ENCODE measurements around the gene FAM98C.
"Not testable (repeated sequence)": the region's sequence is repeated elsewhere in the genome, so short reads cannot be mapped to it uniquely, and the experiment has no call there.

Gene FAM98C

GRCh38 chr19:38400361-38400760 is 2.5 kb upstream of the FAM98C start:
- DNase-seq, result no peak

GRCh38 chr19:38401148-38401547 is 1.7 kb upstream of the FAM98C start:
- no peak for DNase-seq

DNA sequence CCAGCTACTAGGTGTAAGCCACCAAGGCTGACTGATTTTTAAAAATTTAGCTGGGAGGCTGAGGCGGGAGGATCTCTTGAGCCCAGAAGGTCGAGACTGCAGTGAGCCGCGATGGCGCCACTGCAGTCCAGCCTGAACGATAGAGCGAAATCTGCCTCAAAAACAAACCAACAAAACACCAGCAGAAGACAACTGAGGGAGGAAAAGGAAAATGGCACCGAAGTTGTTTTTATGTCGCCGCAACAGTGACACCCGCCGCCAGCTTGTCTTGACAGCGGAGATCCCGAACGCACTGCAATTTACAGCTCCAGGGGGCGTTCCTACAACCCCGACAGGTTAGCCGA is 298 bp upstream of the FAM98C start:
- no peak for DNase-seq

DNA sequence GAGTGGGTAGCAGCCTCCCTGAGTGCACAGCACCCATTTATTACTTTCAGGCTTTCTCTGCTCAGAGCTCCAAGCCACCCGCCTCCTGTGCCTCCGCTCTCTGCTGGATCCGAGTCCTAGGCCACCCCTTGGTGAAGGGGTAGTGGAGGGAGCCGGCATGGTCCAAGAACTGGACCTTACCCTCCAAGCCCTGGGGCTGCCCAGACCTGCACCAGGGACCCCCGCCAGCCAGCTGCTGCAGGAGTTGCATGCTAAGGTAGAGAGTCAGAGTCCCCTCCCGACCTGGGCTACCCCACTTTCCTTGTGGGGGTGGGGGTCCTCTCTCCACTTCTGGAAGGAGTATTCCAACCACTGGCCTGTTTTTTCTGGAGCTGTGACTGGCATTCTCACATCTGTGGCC is 2.0 kb downstream of the FAM98C start:
- DNase-seq, result no peak

- DNase-seq, result no peak
These were observed 2.4 kb downstream of the FAM98C start for GRCh38 chr19:38405276-38405675.

DNA sequence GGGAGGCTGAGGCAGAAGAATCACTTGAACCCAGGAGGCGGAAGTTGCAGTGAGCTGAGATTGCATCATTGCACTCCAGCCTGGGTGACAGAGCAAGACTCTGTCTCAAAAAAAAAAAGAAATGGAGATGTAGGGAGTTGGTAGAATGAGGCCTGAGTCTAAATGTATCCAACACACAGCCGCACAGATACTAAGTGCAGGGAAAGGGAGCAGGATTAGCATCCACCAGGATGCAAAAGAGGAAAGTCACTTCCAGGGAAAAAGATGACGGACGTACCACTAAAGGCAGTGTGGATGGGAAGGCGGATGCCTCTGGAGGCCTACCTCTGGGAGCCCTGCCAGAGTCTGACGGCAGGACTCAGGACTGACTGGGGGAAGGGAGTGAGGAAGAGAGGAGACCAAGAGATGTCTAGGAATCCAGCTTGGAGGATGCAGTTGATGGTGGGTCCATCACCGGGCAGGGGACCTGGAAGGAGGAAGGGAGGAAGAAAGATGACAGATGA is 6.8 kb downstream of the FAM98C start:
- peak; percentile 18 for DNase-seq

DNA sequence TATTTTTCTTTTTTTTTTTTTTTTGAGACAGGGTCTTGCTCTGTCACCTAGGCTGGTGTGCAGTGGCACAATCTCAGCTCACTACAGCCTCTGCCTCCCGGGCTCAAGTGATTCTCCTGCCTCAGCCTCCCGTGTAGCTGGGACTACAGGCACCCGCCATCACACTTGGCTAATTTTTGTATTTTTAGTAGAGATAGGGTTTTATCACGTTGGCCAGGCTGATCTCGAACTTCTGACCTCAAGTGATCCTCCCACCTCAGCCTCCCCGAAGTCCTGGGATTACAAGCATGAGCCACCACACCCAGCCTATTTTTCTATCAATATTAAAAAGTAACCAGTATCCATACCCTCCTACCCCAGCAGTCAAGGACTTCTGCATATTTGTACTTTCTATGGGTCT is 7.5 kb downstream of the FAM98C start:
- not testable (repeated sequence) for DNase-seq

GRCh38 chr19:38411041-38411712 is 8.3 kb downstream of the FAM98C start:
- no peak for DNase-seq

DNA sequence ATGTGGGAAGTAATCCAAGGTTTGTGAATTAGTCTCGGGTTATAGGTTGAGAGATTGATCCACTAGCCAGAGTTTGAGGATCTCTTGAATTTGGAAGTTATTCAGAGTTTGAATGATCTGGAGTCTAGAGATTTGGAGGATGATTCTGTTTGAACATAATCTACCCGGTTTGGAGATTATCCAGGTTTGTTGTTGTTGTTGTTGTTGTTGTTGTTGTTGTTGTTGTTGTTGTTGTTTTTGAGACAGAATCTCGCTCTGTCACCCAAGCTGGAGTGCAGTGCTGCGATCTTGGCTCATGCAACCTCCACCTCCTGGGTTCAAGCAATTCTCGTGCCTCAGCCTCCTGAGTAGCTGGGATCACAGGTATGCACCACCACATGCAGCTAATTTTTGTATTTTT is 9.0 kb downstream of the FAM98C start:
- DNase-seq, result not testable (repeated sequence)

DNA sequence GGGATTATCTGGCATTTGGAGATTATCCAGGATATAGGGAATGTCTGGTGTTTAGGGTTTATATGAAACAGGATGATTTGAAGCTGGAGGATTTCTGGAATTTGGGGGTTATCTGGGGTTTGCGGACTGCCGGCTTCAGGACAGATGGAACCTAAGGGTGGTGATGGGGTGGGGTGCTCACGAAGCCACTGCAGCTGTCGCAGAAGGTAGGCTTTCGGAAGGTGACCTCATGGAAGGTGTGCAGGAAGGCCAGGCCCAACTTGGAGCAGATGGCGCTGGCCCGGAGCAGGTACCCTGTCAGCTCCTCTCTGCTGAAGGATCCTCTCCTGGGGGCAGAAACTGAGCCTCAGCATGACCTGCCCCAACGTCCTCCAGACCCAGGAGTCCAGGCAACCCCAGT is 9.6 kb downstream of the FAM98C start:
- DNase-seq, result no peak

DNA sequence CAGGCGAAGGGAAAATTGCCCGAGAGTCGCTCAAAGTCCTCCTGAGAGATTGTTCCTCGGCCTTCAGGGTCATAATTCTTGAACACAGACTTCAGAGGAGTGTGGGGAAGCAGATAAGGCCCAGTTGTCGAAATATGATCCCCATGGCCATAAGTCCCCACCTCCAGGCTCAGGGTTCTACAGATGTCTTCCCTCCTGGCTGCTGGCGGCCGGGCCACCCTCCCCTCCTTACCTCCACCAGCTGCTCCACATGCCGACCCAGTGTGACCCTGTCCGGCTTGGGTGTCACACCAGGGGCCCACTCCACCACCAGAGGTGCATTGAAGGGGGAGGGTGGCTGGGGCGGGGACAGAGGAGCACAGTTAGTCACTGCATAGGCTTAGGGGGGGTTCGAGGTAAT is 10.1 kb downstream of the FAM98C start:
- peak; percentile 38 for DNase-seq

DNA sequence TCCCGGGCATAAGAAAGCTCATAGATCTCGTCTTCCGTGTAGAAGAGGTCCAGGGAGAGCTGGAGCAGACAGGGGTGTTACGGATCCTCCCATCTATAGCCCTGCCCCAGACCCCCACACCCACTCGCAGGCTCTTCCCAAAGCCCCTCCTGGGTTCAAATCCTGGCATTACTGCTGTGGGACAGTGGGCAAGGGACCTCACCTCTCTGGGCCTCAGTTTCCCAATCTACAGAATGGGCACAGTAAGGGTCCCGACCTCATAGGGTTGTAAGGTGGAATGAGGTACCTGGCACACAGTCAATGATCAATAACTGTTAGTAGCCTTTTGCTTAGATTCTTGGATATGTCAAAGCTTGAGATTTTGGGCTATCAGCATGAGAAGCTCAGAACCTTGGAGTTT is 10.5 kb downstream of the FAM98C start:
- DNase-seq, result no peak

GRCh38 chr19:38417146-38417543 is 14.3 kb downstream of the FAM98C start:
- no peak for DNase-seq

- DNase-seq, result peak; percentile 16
These were observed 14.9 kb downstream of the FAM98C start for GRCh38 chr19:38417544-38418506.

GRCh38 chr19:38420935-38421334 is 18.0 kb downstream of the FAM98C start:
- no peak for DNase-seq

GRCh38 chr19:38421856-38422255 is 19.0 kb downstream of the FAM98C start:
- DNase-seq, result no peak

- DNase-seq, result no peak
These were observed 19.5 kb downstream of the FAM98C start for GRCh38 chr19:38422438-38422837.

GRCh38 chr19:38424272-38424671 is 21.4 kb downstream of the FAM98C start:
- DNase-seq, result no peak

- DNase-seq, result no peak
These were observed 22.4 kb downstream of the FAM98C start for GRCh38 chr19:38425222-38425809.

- no peak for DNase-seq
These were observed 23.0 kb downstream of the FAM98C start, which contains the start of gene RASGRP4 for GRCh38 chr19:38425810-38426466. TSS of gene RASGRP4 (minus strand) at chr19:38426219. CDS start at chr19:38426091, 128 bp downstream.

- DNase-seq, result not testable (repeated sequence)
These were observed 24.3 kb downstream of the FAM98C start for GRCh38 chr19:38427035-38427677.

GRCh38 chr19:38429055-38429810 is 26.3 kb downstream of the FAM98C start:
- no peak for DNase-seq
